ENCODE measurements around the gene ERAP2.
"Not testable (repeated sequence)": the region's sequence is repeated elsewhere in the genome, so short reads cannot be mapped to it uniquely, and the experiment has no call there.

Gene ERAP2

GRCh38 chr5:96870094-96871026 lies 5.9 kb upstream of the ERAP2 start:
- peaks cover 66% of the 10 kb centered on the region for H3K4me1 Mint-ChIP-seq
- peak overlapping the region; percentile 62 for H3K4me3 Mint-ChIP-seq
- no peaks in the 10 kb centered on the region for H3K27me3 Mint-ChIP-seq
- DNase-seq: no peak
- peaks cover 2% of the 10 kb centered on the region for H3K36me3 Mint-ChIP-seq
- no peaks in the 10 kb centered on the region for H3K9me3 Mint-ChIP-seq
- CTCF ChIA-PET: interaction anchor here (0.6 to 6.9 kb wide), 26 partner anchors 7 to 292 kb away, joined by 3 to 89 read pairs (median 10); partner anchors contain the start of genes ERAP1, LIX1 and LNPEP
- peak overlapping the region; percentile 95 for H3K27ac Mint-ChIP-seq

- Mint-ChIP-seq H3K4me1 (peaks cover 72% of the 10 kb centered on the region), H3K27me3 (no peaks in the 10 kb centered on the region), H3K27ac (peak overlapping the region; percentile 95), H3K9me3 (no peaks in the 10 kb centered on the region), H3K36me3 (peaks cover 2% of the 10 kb centered on the region), H3K4me3 (peak overlapping the region; percentile 62)
- no peak for DNase-seq
- CTCF ChIA-PET: interaction anchor here (0.8 to 6.9 kb wide), 9 partner anchors 11 to 291 kb away, joined by 3 to 89 read pairs (median 3); partner anchors contain the start of gene LIX1
Measured at GRCh38 chr5:96871027-96871399, 5.3 kb upstream of the ERAP2 start.

- Mint-ChIP-seq H3K27ac (peak overlapping the region; percentile 95), H3K27me3 (no peaks in the 10 kb centered on the region), H3K9me3 (no peaks in the 10 kb centered on the region), H3K36me3 (peaks cover 5% of the 10 kb centered on the region), H3K4me1 (peaks cover 72% of the 10 kb centered on the region), H3K4me3 (peak overlapping the region; percentile 62)
- CTCF ChIA-PET: interaction anchor here (0.8 to 6.9 kb wide), 8 partner anchors 10 to 290 kb away, joined by 3 to 89 read pairs (median 3); partner anchors contain the start of gene LIX1
- no peak for DNase-seq
Measured at GRCh38 chr5:96871686-96872085, 4.6 kb upstream of the ERAP2 start.

- Mint-ChIP-seq H3K36me3 (peaks cover 5% of the 10 kb centered on the region), H3K27me3 (no peaks in the 10 kb centered on the region), H3K4me3 (no peak overlapping the region), H3K27ac (peak overlapping the region; percentile 50), H3K4me1 (peaks cover 76% of the 10 kb centered on the region), H3K9me3 (no peaks in the 10 kb centered on the region)
- no peak for DNase-seq
- CTCF ChIA-PET: interaction anchor here (0.9 to 1.2 kb wide), 5 partner anchors 20 to 288 kb away, joined by 3 to 4 read pairs (median 3); partner anchors contain the start of gene LIX1
Measured at GRCh38 chr5:96873449-96873848, 2.9 kb upstream of the ERAP2 start.

GRCh38 chr5:96874631-96875030 lies 1.7 kb upstream of the ERAP2 start:
- Mint-ChIP-seq H3K9me3 (no peaks in the 10 kb centered on the region), H3K36me3 (peaks cover 10% of the 10 kb centered on the region), H3K27me3 (no peaks in the 10 kb centered on the region), H3K27ac (peak overlapping the region; percentile 99), H3K4me1 (peaks cover 76% of the 10 kb centered on the region), H3K4me3 (peak overlapping the region; percentile 34)
- CTCF ChIA-PET: interaction anchor here (0.7 to 1.0 kb wide), 2 partner anchors 36 to 62 kb away, joined by 3 read pairs; no protein-coding TSS in a partner anchor
- no peak for DNase-seq

- H3K4me1 Mint-ChIP-seq: peaks cover 76% of the 10 kb centered on the region
- peak; percentile 57 for DNase-seq
- no peaks in the 10 kb centered on the region for H3K27me3 Mint-ChIP-seq
- CTCF ChIA-PET: interaction anchor here (1.2 kb wide), 2 partner anchors 9 to 18 kb away, joined by 3 read pairs; no protein-coding TSS in a partner anchor
- H3K27ac Mint-ChIP-seq: peak overlapping the region; percentile 99
- peak overlapping the region; percentile 97 for H3K4me3 Mint-ChIP-seq
- H3K9me3 Mint-ChIP-seq: no peaks in the 10 kb centered on the region
- peaks cover 23% of the 10 kb centered on the region for H3K36me3 Mint-ChIP-seq
Measured at GRCh38 chr5:96875791-96876291, 459 bp upstream of the ERAP2 start.

GRCh38 chr5:96876977-96877469 lies 723 bp downstream of the ERAP2 start:
- Mint-ChIP-seq H3K36me3 (peaks cover 34% of the 10 kb centered on the region), H3K27ac (peak overlapping the region; percentile 99), H3K4me3 (peak overlapping the region; percentile 97), H3K4me1 (peaks cover 76% of the 10 kb centered on the region)
- CTCF ChIA-PET: interaction anchor here (0.9 to 1.5 kb wide), 7 partner anchors 8 to 286 kb away, joined by 3 to 12 read pairs (median 3); no protein-coding TSS in a partner anchor
- not testable (repeated sequence) for H3K9me3 Mint-ChIP-seq, H3K27me3 Mint-ChIP-seq
- peak; percentile 27 for DNase-seq

- Mint-ChIP-seq H3K36me3 (peaks cover 57% of the 10 kb centered on the region), H3K4me3 (peak overlapping the region; percentile 69), H3K27ac (peak overlapping the region; percentile 75), H3K27me3 (no peaks in the 10 kb centered on the region), H3K4me1 (peaks cover 78% of the 10 kb centered on the region), H3K9me3 (no peaks in the 10 kb centered on the region)
- no peak for DNase-seq
- CTCF ChIA-PET: interaction anchor here (2.7 kb wide), 1 partner anchor 10 kb away, joined by 15 read pairs; no protein-coding TSS in a partner anchor
Measured at GRCh38 chr5:96879665-96880064, 3.4 kb downstream of the ERAP2 start.

GRCh38 chr5:96880444-96881164 lies 4.3 kb downstream of the ERAP2 start:
- H3K9me3 Mint-ChIP-seq: no peaks in the 10 kb centered on the region
- H3K4me3 Mint-ChIP-seq: peak overlapping the region; percentile 69
- H3K27me3 Mint-ChIP-seq: no peaks in the 10 kb centered on the region
- H3K4me1 Mint-ChIP-seq: peaks cover 78% of the 10 kb centered on the region
- peak overlapping the region; percentile 75 for H3K27ac Mint-ChIP-seq
- peaks cover 66% of the 10 kb centered on the region for H3K36me3 Mint-ChIP-seq
- CTCF ChIA-PET: interaction anchor here (0.9 to 2.7 kb wide), 3 partner anchors 11 to 76 kb away, joined by 3 to 15 read pairs (median 3); no protein-coding TSS in a partner anchor
- DNase-seq: no peak

GRCh38 chr5:96881511-96882115 lies 5.3 kb downstream of the ERAP2 start:
- Mint-ChIP-seq H3K9me3 (no peaks in the 10 kb centered on the region), H3K36me3 (peaks cover 73% of the 10 kb centered on the region), H3K27me3 (no peaks in the 10 kb centered on the region), H3K27ac (peak overlapping the region; percentile 47), H3K4me1 (peaks cover 84% of the 10 kb centered on the region), H3K4me3 (peak overlapping the region; percentile 69)
- no peak for DNase-seq
- CTCF ChIA-PET: interaction anchor here (1.1 to 2.7 kb wide), 5 partner anchors 10 to 261 kb away, joined by 3 to 15 read pairs (median 3); partner anchors contain the start of gene LIX1

- Mint-ChIP-seq H3K36me3 (peaks cover 82% of the 10 kb centered on the region), H3K9me3 (no peaks in the 10 kb centered on the region), H3K27ac (peak overlapping the region; percentile 42), H3K4me1 (peaks cover 83% of the 10 kb centered on the region), H3K4me3 (peak overlapping the region; percentile 69), H3K27me3 (no peaks in the 10 kb centered on the region)
- no peak for DNase-seq
- CTCF ChIA-PET: interaction anchor here (2.6 kb wide), 1 partner anchor 15 kb away, joined by 18 read pairs; no protein-coding TSS in a partner anchor
Measured at GRCh38 chr5:96883871-96884270, 7.6 kb downstream of the ERAP2 start.

- Mint-ChIP-seq H3K4me3 (peak overlapping the region; percentile 59), H3K27ac (peak overlapping the region; percentile 96), H3K9me3 (no peaks in the 10 kb centered on the region), H3K27me3 (no peaks in the 10 kb centered on the region), H3K36me3 (peaks cover 83% of the 10 kb centered on the region), H3K4me1 (peaks cover 83% of the 10 kb centered on the region)
- CTCF ChIA-PET: interaction anchor here (0.8 to 2.6 kb wide), 3 partner anchors 8 to 16 kb away, joined by 3 to 18 read pairs (median 3); partner anchors contain the start of gene ERAP2
- no peak for DNase-seq
Measured at GRCh38 chr5:96884995-96885394, 8.7 kb downstream of the ERAP2 start.

Data from activated naive CD4-positive, alpha-beta T cell treated with anti-CD3 and anti-CD28 coated beads, Interleukin-2, amount 10 ng/mL, durations not matched to agents 7 days and 5 days (primary cell).